Heart left ventricle (tissue), 13 donors: Measurements from ENCODE around the gene CCL21.

Source experiments
- CTCF ChIP-seq, 12 donors: fragments of 200-600 bp; sonication (generic) in 4 of 12; IDR thresholded peaks; one replicate each; pipeline versions ENCODE4 v1.5.0 to v1.8.0; 2018 to 2022; ENCODE audit warnings: antibody characterized with exemption in 12 of 12, mild to moderate bottlenecking in 5 of 12
- POLR2A ChIP-seq, 2 donors: fragments of 450-650 bp; IDR thresholded peaks; one replicate each; pipeline ENCODE4 v1.6.1; 2017; ENCODE audit warnings: antibody characterized with exemption in 2 of 2, mild to moderate bottlenecking in 2 of 2, moderate library complexity in 2 of 2
- donor health status: ischemic (EF 13 %, LVEDD 7.1; RV severe dilation, severe dysfunction).
- donor health status: DM: no; HTN: yes; CAD: no.
- donor health status: DM: no; HTN: no; CAD: no.
- donor health status: ischemic (EF 25% LVEDD 6.9; RV normal size, moderate dysfunction).
- donor health status: ischemic (EF 25% LVEDD 5.7; RV mildly dilated, moderate dysfunction).
- donor health status: ischemic (EF 35%, LVEDD 5.7; RV mildly dilated, moderate dysfunction).
- donor health status: nonischemic (EF 11% LVEDD 7.7; RV severe dilation, severe dysfunction).
- donor health status: DM: yes; HTN: yes; CAD: no.
- donor health status: PGD.
- donor health status: ischemic (EF 29% LVEDD 5.4; RV normal size, mild dysfunction).
- donor health status: nonischemic (EF 23%, LVEDD 6.1; RV moderate dilation, normal function).

GRCh38 chr9:34741628-34742027 is 31.7 kb upstream of the CCL21 start:
- TF ChIP-seq CTCF (IDR thresholded peaks at IDR 0.05) (no peak), POLR2A (IDR thresholded peaks at IDR 0.05) (no peak)
